GM19372 (cell line): Measurements from ENCODE around the gene RIN3.
A peak's percentile ranks its signal among the peaks of the same experiment; 100 is the strongest.
"Not testable (repeated sequence)": the region's sequence is repeated elsewhere in the genome, so short reads cannot be mapped to it uniquely, and the experiment has no call there.

Experiments
- ATAC-seq: cut with Tn5 transposase; IDR thresholded peaks from one replicate; pipeline ENCODE4 v1.9.1; 2021; ENCODE audit warnings: mild to moderate bottlenecking, low read depth, moderate library complexity; ENCODE audit not compliant: unreplicated experiment

The RIN3 gene

DNA sequence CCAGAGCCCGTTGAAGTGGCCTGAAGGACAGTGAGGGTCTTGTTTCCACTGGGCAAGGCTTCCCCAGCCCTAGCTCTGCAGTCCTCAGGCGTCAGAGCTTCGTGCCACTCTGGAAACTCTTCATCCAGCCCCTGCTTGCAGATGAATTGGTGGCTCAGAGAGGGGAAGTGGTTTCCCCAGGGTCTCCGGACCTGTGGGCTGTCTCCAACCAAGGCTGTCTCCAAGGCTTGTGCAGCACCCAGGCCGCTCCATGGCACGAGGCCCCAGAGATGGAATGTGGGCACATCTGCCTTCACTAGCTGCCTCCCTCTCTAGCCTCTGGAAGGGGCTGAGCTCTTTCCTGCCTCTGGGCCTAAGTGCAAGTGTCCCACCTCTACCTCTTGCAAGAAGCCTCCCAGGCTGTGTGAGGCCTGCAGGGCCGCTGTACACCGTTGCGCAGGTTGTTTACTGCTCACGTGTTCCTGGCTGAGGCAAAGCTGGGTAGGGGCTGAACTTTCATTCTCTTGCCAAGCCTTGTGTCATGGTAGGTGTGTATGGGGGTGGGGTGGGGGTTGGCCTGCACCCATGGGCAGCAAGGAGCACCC is 11.1 kb downstream of the RIN3 start:
- no peak for ATAC-seq

DNA sequence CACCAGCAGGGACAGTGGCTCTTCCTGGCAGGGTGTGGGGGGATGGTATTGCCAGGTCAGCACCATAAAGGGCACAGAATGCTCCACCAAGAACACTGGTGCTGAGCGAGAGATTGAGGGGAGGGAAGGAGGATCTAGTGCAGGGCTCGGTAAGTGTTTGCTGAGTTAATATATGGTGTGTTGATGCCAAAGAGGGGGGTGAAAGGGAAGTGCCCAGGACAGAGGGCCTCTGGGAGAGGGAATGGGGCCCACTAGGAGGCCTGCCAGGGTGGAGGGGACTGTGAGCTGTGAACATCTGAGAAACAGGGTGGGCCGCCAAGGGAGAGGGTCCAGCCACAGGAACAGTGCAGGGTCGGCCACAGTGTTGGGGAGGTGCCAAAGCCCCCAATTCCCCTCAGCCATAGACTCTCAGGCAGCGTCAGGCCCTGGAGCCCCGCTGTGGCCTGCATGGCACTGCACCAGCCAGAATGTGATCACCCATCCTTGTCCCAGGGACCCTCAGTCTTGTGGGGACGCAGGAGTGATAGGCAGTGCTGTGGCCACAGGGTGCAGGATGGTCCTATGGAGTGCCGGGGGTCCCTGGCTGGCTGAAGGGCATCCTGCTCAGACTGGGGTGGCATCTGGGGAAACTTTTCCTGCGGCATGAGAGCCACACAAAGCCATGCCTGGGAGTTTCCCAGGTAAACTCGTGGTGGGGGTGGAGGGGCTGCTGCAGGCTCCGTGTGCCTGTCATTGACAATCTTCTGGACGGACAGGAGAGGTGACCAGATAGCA is 11.9 kb downstream of the RIN3 start:
- no peak for ATAC-seq

DNA sequence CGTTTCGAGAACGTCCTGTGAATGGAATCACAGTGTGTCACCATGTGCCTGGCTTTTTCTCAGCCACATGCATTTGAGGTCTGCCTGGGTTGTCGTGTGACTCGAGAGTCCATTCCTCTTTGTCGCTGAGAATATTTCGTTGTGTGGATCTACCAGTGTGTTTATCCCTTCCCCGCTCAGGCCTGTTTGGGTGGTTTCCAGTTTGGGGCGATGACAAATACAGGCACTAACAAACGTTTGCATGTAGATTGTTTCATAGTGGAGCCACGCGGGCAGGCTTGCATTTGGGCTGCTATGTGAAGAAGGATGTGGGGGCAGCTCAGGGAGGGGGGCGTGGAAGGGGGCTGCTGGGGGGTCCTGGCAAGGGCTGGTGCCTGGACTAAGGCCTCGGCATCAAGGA is 14.1 kb downstream of the RIN3 start:
- ATAC-seq = no peak

DNA sequence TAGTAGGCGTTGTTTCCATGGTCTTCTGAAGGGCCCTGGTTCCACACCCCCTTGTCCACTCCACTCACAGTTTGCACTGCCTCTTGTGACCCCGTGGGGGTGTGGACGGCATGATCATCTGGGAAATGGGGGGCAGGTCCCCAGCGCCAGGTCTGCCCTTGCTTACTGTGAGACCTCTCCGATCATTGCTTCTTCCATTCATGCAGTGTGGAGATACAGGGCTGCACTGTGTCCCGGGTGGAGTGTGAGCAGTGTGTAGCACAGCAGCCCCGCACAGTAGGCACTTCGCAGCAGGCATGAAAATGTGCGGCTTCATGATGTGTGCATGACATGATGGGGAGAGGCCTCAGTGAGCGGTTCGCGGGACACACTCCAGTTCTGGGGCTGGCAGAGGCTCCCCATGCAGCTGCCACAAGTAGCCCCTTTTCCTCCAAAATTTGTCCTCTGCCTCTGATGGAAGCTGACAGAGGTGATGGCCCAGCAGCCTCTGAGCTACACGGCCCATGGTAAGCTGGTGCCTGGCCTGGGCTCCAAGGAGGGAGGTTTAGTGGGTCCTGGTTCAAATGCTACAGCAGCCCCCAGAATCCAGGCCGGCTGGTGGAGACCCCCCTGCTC is 15.0 kb downstream of the RIN3 start:
- ATAC-seq = no peak

DNA sequence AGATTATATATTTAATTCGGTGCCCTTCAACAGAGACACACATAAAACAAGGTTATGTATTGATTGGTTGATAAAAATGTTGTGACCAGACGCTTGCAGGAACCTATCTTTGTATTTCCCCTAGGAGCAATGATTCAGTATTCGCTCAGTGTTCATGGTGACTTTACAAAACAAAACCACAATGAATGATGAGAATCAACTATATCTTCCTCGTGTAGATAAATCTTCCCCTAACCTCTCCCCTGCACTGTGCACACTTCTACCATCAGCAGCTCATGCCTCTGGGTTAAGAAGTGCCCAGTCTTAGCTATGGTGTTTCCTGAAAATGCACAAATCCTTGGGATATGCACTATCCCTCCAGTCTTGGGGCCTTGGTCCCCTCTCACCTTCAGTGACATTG is 16.3 kb downstream of the RIN3 start:
- no peak for ATAC-seq

DNA sequence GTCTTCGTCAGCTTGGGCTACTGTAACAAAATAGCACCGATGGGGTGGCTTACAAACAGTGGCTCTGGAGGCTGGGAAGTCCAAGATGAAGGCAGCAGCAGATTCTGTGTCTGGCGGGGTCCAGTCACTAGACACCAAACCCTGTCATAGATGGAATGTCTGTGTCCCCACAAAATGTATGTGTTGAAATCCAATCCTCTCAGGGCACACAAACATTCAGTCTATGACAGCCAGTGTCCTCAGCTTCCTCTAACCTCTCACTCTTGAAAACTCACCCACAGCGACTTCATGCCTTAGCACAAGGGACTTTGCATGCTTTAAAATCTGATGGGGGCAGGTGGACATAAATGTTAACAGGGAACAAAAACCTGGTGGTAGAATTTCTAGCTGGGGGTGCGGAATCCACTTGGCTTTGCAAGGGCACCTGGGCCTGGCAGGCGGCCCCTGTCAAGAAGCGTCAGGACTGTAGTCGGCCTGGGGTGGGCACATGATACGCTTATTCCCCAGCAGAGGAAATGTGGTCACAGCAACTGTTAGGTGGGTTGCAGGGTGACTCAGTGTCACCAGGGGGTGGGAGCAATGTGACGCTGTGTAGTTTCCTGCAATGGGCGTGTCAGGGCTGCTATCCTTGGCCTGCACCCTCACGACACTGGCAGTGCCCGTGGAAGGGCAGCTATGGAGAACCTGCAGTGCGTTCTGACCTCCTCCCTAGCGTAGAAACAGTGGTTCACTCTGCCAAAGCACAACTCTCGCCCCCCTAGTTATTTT is 17.7 kb downstream of the RIN3 start:
- no peak for ATAC-seq

DNA sequence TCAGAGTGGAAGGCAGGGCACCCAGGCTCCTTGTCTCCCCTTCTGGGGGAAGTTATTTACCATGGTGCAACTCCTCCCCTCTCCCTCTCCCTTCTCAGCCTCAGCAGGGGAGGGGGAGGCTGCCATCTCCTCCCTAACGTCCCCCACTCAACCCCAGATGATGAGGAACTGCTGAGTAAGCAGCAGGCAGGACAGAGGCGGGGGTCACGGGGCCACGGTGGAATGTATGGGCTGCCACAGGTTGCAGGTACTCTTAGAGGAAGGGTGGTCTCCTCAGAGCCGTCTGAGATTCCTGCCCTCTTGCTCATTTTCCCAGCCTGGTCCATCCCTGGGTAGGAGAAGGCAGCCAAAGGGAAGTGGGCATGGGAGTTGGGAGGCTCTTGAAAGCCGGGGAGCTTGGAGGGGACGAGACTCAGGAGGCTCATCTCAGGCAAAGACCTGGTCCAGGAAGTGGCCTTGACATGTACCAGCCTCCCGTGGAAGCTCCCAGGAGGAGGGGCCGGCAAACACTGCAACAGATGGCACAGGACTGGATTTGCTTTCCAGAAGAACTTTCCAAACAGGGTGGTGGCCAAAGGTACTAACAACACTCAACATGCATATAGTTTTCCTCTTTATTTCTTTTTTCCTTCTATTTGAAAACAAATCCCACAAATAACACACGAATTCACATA is 19.0 kb downstream of the RIN3 start:
- no peak for ATAC-seq

DNA sequence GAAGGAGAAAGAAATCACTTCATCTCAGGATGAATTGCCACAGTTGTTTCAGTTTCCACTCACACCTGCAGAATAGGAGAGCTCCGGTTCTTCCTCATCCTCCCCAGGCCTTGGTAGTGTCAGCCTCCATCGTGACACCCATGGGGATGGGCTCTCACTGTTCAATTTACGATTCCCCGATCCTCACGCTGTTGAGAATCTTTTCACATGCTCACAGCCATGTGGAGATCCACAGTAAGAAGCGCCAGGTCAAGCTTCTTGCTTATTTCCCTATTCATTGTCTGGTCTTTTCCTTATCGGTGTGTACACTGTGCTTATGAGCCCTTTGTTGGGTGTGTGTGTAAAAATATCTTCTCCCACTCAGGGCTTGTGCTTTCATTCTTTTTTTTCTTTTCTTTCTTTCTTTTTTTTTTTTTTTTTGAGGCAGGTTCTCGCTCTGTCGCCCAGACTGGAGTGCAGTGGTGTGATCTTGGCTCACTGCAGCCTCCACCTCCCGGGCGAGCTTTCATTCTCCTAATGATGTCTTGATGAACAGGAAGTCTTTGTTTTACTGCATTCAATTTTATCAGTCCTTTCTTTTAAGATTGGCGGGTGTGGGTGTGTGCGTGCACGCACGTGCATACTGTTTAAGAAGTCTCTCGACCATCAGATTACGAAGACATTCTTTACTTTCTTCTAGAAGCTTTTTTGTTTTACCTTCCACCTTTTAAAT is 21.5 kb downstream of the RIN3 start:
- no peak for ATAC-seq

DNA sequence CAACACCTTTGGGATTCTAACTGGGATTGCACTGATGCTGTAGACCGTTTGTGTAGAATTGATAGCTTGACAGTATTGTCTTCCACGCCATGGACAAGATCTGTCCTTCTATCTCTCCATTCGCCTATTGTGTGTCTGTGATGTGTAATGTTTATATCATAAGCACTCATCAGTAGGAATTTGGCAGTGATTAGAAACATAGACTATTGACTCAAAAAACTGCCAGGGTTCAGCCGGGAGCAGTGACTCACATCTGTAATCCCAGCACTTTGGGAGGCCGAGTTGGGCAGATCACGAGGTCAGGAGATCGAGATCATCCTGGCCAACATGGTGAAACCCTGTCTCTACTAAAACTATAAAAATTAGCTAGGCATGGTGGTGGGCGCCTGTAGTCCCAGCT is 22.6 kb downstream of the RIN3 start:
- ATAC-seq = not testable (repeated sequence)

DNA sequence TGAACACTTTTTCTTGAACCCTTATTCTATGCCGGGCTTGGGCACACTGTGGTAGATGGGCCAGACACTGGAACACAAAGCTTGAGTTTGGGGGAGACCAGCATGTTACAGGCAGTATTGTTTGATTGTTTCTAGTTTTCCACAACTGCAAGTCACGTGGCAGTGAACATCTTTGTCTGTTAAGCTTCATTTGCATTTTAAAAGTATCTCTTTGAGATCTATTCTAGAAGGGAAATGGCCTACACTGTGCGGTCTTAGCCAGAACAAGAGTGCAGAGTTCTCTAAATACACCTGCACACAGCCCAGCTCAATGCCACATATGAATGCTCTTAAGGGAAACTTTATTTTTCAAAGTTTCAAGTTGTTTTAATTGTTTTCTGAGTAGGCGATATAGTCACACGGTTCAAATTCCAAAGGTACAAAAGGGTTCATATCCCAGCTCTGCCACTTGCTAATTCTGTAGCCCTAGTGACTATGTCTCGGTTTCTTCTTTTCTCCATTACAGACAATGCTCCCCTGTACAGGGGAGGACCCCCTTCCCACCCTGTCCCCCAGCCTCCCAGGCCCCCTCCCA is 24.9 kb downstream of the RIN3 start:
- peak; percentile 53 for ATAC-seq

DNA sequence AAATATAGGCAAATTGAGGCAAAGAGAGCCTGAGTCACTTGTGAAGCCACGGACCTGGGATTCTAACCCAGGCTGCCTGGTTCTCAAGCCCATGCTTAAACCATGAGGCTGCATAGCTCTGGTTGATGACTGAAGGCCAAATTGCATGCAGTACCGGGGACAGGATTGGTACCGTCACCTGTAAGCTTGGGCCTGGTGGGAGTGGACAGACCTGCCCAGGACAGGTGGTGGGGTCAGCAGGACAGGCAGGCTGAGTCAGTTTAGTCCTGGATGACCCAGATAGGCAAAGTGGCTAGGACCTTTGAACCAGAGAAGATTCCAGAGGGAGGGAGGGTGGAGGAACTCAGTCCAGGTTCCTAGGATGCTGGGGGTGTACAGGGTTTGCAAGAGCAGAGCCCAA is 25.8 kb downstream of the RIN3 start:
- no peak for ATAC-seq

DNA sequence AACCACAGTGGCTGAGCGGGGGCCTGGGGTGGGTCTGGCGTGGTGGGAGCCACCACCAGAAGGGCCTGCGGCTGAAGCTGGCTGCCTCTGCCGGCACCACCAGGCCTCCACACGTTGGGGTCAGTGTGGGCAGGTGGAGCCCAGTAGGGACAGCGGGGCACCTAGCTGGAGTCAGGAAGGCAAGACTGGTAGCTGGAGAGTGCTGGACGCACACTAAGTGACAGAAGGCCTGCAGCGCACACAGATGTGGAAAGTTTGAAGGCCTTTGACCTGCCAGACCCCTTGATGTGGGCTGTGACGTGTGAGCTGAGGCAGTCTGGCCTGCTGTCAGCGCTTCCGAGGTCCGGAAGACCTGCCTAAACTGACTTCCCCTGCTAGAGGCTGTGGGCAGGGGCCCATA is 26.3 kb downstream of the RIN3 start:
- ATAC-seq = no peak

DNA sequence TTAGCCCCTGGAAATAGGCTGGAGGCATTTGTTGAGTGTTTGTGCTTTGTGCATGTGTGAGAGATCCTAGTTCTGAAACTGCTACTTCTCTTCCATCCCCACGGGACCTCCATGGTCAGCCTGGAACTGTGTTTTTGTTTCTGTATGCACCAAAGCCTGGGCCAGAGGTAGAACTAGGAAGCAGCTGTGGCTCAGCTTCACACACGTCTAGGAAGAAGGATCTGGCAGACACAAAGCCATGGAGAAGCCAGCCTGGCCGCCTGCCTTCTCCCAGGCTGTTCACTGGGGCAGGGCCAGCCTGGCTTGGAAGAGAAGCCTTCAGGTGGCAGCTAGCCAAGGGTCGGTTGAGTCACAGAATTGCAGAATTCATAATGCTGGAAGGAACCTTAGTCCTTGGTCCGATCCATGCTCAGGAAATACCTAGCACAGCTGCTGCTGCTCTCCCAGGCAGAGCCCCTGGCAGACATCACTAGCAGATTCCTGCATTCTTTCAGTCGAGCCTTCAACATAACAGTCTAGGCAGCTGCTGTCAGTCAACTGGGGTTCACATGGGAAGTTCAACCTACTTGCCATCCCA is 27.0 kb downstream of the RIN3 start:
- no peak for ATAC-seq

DNA sequence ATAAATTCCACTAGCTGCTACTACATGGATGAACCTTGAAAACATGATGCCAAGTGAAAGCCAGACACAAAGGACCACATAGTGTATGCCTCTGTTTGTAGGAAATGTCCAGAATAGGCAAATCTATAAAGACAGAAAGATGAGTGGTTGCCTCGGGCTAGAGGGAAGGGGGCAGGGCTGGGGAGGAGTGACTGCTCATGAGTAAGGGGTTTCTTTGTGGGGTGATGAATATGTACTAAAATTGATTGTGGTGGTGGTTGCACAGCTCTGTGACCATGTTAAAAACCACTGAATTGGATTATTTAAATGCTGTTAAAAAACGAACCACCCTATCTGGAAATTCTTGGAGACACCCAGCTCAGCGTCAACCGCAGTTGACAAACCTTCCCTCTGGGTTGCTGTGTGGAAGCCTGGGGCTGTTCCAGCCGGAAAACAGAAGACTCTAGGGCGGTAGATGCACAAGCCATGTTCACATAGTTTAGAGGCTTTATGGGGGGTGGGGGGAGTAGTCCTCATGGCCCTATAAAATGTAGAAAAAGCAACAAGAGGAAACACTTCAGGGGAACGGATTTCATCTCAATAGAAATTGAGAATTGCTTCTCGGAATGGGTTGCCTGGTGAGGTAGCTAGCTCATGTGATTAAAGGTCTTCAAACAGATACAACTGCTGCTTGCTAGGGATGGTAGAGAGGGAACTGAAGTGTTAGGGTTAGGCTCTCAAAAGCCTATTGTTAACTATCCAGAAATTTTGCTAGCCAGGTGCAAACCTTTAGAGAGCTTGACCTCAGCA is 29.4 kb downstream of the RIN3 start:
- ATAC-seq = no peak

DNA sequence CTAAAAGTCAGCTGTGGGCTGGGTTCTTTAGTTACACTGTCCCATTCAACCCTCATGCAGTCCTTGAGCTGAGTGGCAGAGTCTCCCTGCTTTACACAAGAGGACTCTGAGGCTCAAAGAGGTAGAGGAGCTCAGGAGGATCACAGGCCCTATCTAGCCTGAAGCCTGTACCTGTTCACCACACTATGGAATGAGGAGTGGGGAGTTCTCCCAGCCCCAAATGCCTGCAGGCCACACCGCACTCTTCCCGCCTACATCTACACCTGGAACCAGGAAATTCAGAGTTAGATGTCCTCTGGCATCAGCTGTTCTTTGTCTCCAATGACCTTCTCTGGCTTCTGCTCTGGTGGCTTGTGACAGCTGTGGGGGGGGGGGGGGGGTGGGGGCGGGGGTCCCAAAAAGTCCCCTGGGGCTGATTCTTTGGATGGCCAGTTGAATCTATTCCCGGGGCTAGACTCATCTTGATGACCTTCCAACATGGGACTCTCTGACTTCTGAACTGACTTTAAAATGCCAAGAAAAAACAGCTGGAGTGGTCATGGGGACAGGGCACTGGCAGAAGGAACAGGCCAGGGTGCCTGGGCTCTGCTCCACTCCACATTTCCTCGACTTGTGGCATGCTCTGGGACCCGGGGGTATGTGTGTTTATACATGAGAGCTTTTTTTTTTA is 30.6 kb downstream of the RIN3 start:
- ATAC-seq = no peak

DNA sequence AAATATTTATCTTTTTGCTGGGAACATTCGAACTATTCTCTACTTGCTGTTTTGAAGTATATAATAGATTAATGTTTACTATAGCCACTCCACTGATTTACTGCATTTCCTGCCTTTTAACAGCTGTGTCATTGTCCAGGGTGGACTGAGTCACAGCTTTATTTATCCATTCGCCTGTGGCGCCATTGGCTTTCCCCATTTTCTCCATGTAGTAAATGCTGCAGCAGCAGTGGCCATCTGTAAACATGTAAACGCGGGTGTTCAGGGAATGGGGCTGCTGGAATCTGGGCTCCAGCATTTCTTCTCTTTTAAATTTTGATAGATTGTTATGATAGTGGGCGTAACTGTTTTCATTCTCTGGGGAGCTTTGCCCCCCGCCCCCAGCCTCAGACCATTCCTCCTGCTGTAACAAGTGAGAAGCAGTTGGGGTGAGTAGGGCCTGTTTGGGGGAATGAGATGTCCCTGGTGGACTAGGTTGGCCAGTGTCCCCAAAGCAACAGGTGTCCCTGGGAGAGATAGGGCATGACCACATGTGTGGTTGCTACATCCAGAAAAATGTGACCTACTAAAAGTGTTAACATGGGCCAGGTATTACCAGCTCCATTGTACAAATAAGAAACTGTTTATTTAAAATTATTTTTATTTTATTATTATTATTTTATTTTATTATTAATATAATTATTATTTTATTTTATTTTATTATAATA is 32.9 kb downstream of the RIN3 start:
- ATAC-seq = no peak

DNA sequence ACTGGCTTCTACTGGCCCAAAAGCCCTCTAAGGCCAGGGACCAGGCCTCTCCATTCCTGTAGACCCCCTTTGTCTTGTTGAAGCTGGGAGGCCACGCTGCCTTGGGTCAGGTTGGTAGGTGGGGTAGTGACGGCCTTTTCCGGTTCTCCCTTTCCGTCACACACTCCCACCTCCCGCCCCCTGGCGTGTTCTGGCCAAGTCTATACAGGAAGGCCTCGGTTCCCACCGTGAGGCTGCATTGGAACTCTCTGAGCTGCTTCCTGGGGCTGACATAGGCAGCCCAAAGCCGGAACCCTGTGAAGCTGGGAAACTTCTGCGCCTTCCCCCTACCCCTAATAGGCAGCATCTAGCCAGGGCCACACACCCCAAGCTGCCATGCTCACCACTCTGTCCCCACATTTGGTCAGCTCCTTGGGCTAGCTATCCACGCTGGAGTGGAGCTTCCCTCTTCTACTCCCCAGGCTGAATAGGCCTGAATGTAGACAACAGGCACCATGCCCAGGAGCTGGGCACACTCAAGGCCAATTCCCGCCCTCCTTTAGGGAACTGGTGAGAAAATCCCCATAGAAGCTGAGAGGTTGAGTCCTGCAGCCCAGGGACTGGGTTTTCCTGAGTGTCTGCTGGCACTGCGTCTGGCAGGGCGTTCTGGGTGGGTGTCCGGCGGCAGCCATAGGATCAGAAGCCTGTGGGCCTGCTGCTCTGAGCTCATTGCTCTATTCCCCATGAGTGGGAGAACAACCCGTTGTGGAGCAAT is 35.7 kb downstream of the RIN3 start:
- ATAC-seq = no peak
